SK-N-SH treated with all-trans-retinoic acid at 6 μM for 48 hours (cell line): ENCODE measurements around the gene RASGEF1C.

Experiments used
- ATAC-seq: fragments of 200-7000 bp; cut with Tn5 transposase; 3 replicates; pipeline ENCODE4 v1.9.1; 2020; ENCODE audit warnings: mild to moderate bottlenecking, moderate library complexity
- ARNTL ChIP-seq: fragments of 450-650 bp; formaldehyde crosslinking; IDR thresholded peaks from 2 replicates; pipeline ENCODE4 v1.5.0; 2020; ENCODE audit warnings: low read depth, mild to moderate bottlenecking, moderate library complexity, borderline replicate concordance
- BACH2 ChIP-seq: fragments of 250-450 bp; sonication (Bioruptor Pico); IDR thresholded peaks from 2 replicates; pipeline ENCODE4 v1.9.0; 2021; ENCODE audit warnings: mild to moderate bottlenecking, borderline replicate concordance
- CSDC2 ChIP-seq: fragments of 250-450 bp; sonication (Bioruptor Pico); IDR thresholded peaks from 2 replicates; pipeline ENCODE4 v1.5.0; 2020; ENCODE audit warnings: mild to moderate bottlenecking, moderate library complexity
- CSRNP3 ChIP-seq: fragments of 250-450 bp; sonication (Bioruptor Pico); IDR thresholded peaks from 2 replicates; pipeline ENCODE4 v1.5.1; 2021; ENCODE audit warnings: mild to moderate bottlenecking, moderate library complexity
- ESRRG ChIP-seq: fragments of 250-450 bp; sonication (Bioruptor Pico); IDR thresholded peaks from 2 replicates; pipeline ENCODE4 v1.6.1; 2021; ENCODE audit warnings: mild to moderate bottlenecking
- ISL1 ChIP-seq: fragments of 250-450 bp; sonication (Bioruptor Pico); IDR thresholded peaks from 2 replicates; pipeline ENCODE4 v2.1.2; 2022; ENCODE audit warnings: mild to moderate bottlenecking, moderate library complexity
- POU6F1 ChIP-seq: fragments of 250-450 bp; sonication (Bioruptor Pico); IDR thresholded peaks from 2 replicates; pipeline ENCODE4 v1.8.0; 2021; ENCODE audit warnings: low read depth, mild to moderate bottlenecking, moderate library complexity, borderline replicate concordance
- PPARA ChIP-seq: fragments of 250-450 bp; sonication (Bioruptor Pico); IDR thresholded peaks from 2 replicates; pipeline ENCODE4 v1.5.0; 2020; ENCODE audit warnings: mild to moderate bottlenecking, borderline replicate concordance
- RARB ChIP-seq: fragments of 250-450 bp; sonication (Bioruptor Pico); IDR thresholded peaks from 2 replicates; pipeline ENCODE4 v1.8.0; 2021; ENCODE audit warnings: mild to moderate bottlenecking, moderate library complexity
- SNAI2 ChIP-seq: fragments of 250-450 bp; sonication (Bioruptor Pico); IDR thresholded peaks from 2 replicates; pipeline ENCODE4 v1.5.0; 2020; ENCODE audit warnings: mild to moderate bottlenecking, moderate library complexity
- TCF4 ChIP-seq: fragments of 250-450 bp; sonication (Bioruptor Pico); IDR thresholded peaks from 2 replicates; pipeline ENCODE4 v1.8.0; 2021; ENCODE audit warnings: mild to moderate bottlenecking, moderate library complexity, borderline replicate concordance
- ZFP30 ChIP-seq: fragments of 450-650 bp; formaldehyde crosslinking; IDR thresholded peaks from 2 replicates; pipeline ENCODE4 v1.5.0; 2022; ENCODE audit warnings: mild to moderate bottlenecking, moderate library complexity
- ZNF565 ChIP-seq: fragments of 450-650 bp; formaldehyde crosslinking; conservative IDR thresholded peaks from 2 replicates; pipeline ENCODE4 v1.5.0; 2020; ENCODE audit warnings: low read depth, mild to moderate bottlenecking, moderate library complexity
- ZNF70 ChIP-seq: fragments of 450-650 bp; formaldehyde crosslinking; IDR thresholded peaks from 2 replicates; pipeline ENCODE4 v1.5.0; 2020; ENCODE audit warnings: mild to moderate bottlenecking, moderate library complexity
- TF ChIP-seq, protein P1 (sequence below): fragments of 250-450 bp; sonication (Bioruptor Pico); IDR thresholded peaks from 2 replicates; pipeline ENCODE4 v1.8.0; 2020; ENCODE audit warnings: mild to moderate bottlenecking, moderate library complexity, borderline replicate concordance
- TF ChIP-seq, protein P2 (sequence below): fragments of 250-450 bp; sonication (Bioruptor Pico); IDR thresholded peaks from 2 replicates; pipeline ENCODE4 v1.5.0; 2020; ENCODE audit warnings: mild to moderate bottlenecking, moderate library complexity
- TF ChIP-seq, protein P3 (sequence below): fragments of 250-450 bp; sonication (Bioruptor Pico); IDR thresholded peaks from 2 replicates; pipeline ENCODE4 v1.5.1; 2020; ENCODE audit warnings: low read depth, mild to moderate bottlenecking, moderate library complexity

RASGEF1C gene

GRCh38 chr5:180170106-180170809, 38.8 kb downstream of the RASGEF1C start (continued):
- TF ChIP-seq ESRRG (CRISPR knock-in tag): no peak

GRCh38 chr5:180169248-180170105, 39.5 kb downstream of the RASGEF1C start:
- no peak for ATAC-seq
- no peak for TF ChIP-seq SNAI2
- TF ChIP-seq BACH2 (CRISPR knock-in tag): no peak
- TF ChIP-seq ISL1 (CRISPR knock-in tag): no peak
- TF ChIP-seq, protein P1, sequence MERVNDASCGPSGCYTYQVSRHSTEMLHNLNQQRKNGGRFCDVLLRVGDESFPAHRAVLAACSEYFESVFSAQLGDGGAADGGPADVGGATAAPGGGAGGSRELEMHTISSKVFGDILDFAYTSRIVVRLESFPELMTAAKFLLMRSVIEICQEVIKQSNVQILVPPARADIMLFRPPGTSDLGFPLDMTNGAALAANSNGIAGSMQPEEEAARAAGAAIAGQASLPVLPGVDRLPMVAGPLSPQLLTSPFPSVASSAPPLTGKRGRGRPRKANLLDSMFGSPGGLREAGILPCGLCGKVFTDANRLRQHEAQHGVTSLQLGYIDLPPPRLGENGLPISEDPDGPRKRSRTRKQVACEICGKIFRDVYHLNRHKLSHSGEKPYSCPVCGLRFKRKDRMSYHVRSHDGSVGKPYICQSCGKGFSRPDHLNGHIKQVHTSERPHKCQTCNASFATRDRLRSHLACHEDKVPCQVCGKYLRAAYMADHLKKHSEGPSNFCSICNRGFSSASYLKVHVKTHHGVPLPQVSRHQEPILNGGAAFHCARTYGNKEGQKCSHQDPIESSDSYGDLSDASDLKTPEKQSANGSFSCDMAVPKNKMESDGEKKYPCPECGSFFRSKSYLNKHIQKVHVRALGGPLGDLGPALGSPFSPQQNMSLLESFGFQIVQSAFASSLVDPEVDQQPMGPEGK (CRISPR knock-in tag): no peak
- TF ChIP-seq, protein P2, sequence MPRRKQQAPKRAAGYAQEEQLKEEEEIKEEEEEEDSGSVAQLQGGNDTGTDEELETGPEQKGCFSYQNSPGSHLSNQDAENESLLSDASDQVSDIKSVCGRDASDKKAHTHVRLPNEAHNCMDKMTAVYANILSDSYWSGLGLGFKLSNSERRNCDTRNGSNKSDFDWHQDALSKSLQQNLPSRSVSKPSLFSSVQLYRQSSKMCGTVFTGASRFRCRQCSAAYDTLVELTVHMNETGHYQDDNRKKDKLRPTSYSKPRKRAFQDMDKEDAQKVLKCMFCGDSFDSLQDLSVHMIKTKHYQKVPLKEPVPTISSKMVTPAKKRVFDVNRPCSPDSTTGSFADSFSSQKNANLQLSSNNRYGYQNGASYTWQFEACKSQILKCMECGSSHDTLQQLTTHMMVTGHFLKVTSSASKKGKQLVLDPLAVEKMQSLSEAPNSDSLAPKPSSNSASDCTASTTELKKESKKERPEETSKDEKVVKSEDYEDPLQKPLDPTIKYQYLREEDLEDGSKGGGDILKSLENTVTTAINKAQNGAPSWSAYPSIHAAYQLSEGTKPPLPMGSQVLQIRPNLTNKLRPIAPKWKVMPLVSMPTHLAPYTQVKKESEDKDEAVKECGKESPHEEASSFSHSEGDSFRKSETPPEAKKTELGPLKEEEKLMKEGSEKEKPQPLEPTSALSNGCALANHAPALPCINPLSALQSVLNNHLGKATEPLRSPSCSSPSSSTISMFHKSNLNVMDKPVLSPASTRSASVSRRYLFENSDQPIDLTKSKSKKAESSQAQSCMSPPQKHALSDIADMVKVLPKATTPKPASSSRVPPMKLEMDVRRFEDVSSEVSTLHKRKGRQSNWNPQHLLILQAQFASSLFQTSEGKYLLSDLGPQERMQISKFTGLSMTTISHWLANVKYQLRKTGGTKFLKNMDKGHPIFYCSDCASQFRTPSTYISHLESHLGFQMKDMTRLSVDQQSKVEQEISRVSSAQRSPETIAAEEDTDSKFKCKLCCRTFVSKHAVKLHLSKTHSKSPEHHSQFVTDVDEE: no peak
- no peak for TF ChIP-seq RARB (CRISPR knock-in tag)

GRCh38 chr5:180168758-180169157, 40.3 kb downstream of the RASGEF1C start:
- TF ChIP-seq, protein P2: no peak
- ATAC-seq: no peak

GRCh38 chr5:180166176-180166575, 42.8 kb downstream of the RASGEF1C start:
- TF ChIP-seq TCF4 (CRISPR knock-in tag): no peak
- no peak for TF ChIP-seq ZNF565 (CRISPR knock-in tag)
- no peak for TF ChIP-seq CSRNP3 (CRISPR knock-in tag)
- no peak for TF ChIP-seq ZNF70 (CRISPR knock-in tag)
- TF ChIP-seq ARNTL: no peak
- TF ChIP-seq, protein P1 (CRISPR knock-in tag): no peak
- TF ChIP-seq PPARA: no peak
- no peak for TF ChIP-seq CSDC2 (CRISPR knock-in tag)
- TF ChIP-seq, protein P3, sequence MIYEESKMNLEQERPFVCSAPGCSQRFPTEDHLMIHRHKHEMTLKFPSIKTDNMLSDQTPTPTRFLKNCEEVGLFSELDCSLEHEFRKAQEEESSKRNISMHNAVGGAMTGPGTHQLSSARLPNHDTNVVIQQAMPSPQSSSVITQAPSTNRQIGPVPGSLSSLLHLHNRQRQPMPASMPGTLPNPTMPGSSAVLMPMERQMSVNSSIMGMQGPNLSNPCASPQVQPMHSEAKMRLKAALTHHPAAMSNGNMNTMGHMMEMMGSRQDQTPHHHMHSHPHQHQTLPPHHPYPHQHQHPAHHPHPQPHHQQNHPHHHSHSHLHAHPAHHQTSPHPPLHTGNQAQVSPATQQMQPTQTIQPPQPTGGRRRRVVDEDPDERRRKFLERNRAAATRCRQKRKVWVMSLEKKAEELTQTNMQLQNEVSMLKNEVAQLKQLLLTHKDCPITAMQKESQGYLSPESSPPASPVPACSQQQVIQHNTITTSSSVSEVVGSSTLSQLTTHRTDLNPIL (CRISPR knock-in tag): no peak
- TF ChIP-seq POU6F1: no peak
- TF ChIP-seq ZFP30 (CRISPR knock-in tag): no peak
- TF ChIP-seq, all 23 proteins: peak for 0

More at GRCh38 chr5:180166176-180166575, 42.8 kb downstream of the RASGEF1C start:
- ATAC-seq: no peak
